Bronchus fibroblast of lung (primary cell): Measurements from ENCODE around the gene SH2D7. TPM values are rescaled to one million over a fixed set of nuclear protein-coding genes. Genes with fewer than 3 reads are reported as not detected.

Source experiments
- total RNA-seq: library from RNA; depleted of rRNA; stranded (reverse); fragments of >200 nt; gene quantifications from 2 replicates; pipeline ENCODE4 v1.2.3, GENCODE V29; 2015

SH2D7 gene
- total RNA-seq, result not detected in 2 replicates

GRCh38 chr15:78092261-78093041 lies at the start of gene SH2D7:
Gene SH2D7 (plus strand): TSS chr15:78092561. CDS start chr15:78092585, 24 bp downstream.

DNA sequence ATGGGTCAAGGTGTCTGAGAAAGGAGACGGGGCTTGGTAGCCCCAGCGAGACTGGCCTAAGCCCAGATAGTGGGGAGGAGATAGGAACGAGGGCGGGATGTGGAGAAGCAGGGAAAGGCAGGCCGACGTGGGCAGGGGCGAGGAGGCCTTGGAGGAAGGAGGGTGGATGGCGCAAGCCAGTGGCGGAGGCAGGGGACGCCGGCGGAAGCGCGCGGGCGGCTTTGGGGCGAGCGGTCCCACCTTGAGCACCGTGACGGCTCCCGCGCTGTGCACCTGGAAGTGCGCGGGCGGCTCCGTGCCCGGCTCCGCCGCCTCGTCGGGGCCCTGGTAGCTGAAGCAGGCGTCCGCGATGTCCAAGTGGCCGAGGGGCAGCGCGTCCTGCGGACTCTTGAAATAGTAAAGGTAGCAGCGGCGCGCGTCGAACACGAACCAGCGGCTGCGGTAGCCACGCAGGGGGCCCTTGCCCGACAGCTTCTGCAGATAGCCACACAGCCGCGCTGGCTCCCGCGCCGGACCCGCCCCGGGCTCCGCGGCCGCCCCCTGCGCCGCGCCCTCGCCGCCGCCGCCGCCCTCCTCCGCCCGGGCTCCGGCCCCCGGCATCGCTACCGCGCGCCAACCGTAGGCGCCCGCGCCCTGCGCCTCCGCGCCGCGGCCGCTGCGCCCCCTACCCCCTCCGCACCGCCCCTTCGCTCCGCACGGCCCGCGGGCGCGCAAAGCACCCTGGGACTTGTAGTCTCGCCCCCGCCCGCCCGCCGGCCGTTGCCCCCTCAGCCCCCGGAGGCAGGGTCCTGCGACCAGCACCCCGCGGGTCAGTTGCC lies 15.1 kb upstream of the SH2D7 start, which contains the start of gene TBC1D2B:
TSS of gene TBC1D2B (minus strand) at position 659 of the 818 bp plus-strand sequence. CDS start at position 600, 59 bp downstream.

DNA sequence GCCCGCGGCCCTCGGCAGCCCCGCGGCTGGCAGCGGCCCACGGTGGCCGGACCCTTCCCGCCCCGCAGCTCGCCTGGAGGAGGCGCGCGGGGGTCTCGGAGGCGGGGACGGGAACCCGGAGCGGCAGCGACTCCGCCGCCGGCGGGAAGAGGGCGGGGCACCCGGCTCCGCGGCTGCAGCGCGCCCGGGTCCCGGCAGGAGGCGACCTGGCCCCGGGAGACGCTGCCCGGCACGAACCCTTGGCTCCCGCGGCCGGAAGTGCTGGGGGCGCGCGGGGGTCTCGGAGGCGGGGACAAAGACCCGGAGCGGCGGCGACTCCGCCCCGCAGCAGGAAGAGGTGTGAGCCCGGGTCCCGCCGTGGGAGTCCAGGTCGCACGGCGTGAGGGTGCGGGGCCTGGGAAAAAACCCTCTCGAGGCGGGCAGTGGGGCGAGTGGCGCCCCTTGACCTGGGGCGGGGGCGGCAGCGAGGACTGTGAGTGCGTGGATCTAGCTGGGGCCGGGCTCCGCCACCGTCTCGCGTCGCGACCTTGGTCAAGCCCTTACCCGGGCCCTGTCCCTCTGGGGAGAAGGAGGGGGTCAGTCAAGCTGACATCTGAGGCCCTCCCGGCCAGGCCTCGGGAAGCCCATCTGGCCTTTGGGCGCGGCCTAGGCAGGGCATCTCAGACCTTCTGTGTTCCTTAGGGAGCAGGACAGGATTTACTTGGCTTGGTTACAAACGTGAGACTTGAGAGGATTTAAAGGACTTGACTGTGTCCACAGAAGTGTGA lies 39.1 kb downstream of the SH2D7 start, which contains the start of gene CIB2:
TSS of gene CIB2 (minus strand) at position 151 of the 767 bp plus-strand sequence. CDS start 230 bp downstream, outside the sequence.

GRCh38 chr15:78149068-78149804 lies 56.9 kb downstream of the SH2D7 start, which contains the start of gene IDH3A:
Gene IDH3A (plus strand): TSS chr15:78149362. CDS start chr15:78149404, 42 bp downstream.

Other genes with a start within 250 kb of the SH2D7 start
- 12.9 and 13.4 TPM in 2 replicates for gene TBC1D2B, start 14.8 kb upstream of the SH2D7 start, total RNA-seq
- 2.2 and 2.8 TPM in 2 replicates for gene CIB2, start 38.9 kb downstream of the SH2D7 start, total RNA-seq
- gene IDH3A, start 56.8 kb downstream of the SH2D7 start, total RNA-seq, result 33.6 and 36.9 TPM in 2 replicates
- not detected in 2 replicates for gene ACSBG1, start 142.0 kb downstream of the SH2D7 start, total RNA-seq
- gene DNAJA4, start 172.0 kb downstream of the SH2D7 start, total RNA-seq, result 2.0 and 2.4 TPM in 2 replicates
- 56.9 and 66.1 TPM in 2 replicates for gene SKIC8, start 207.0 kb downstream of the SH2D7 start, total RNA-seq
- gene CRABP1, start 247.8 kb downstream of the SH2D7 start, total RNA-seq, result not detected in 2 replicates